H9 (cell line): ENCODE measurements around the gene CHTOP. TPM values are rescaled to one million over a fixed set of nuclear protein-coding genes. Genes with fewer than 3 reads are reported as not detected.

ENCODE experiments used
- DNase-seq: peaks from one replicate; pipeline ENCODE4 v3.0.0-alpha.2; 2017
- H2AFZ ChIP-seq: one replicate; pipeline ENCODE4 v1.6.1; 2013; ENCODE audit warnings: mild to moderate bottlenecking, low read length, control low read depth, moderate library complexity
- H2AK5ac ChIP-seq: 2 replicates; pipeline ENCODE4 v1.6.1; 2013; ENCODE audit warnings: low read length, control low read depth, mixed read lengths; ENCODE audit not compliant: insufficient read length
- H2BK120ac ChIP-seq: one replicate; pipeline ENCODE4 v1.6.1; 2013; ENCODE audit warnings: low read depth, mild to moderate bottlenecking, low read length, control low read depth, inconsistent platforms; ENCODE audit not compliant: poor library complexity, severe bottlenecking
- H2BK12ac ChIP-seq: 2 replicates; pipeline ENCODE4 v1.6.1; 2013; ENCODE audit warnings: low read length, control low read depth, mixed read lengths, low read depth; ENCODE audit not compliant: insufficient read length
- H2BK15ac ChIP-seq: 2 replicates; pipeline ENCODE4 v1.6.1; 2013; ENCODE audit warnings: low read depth, low read length, control low read depth
- H2BK20ac ChIP-seq: one replicate; pipeline ENCODE4 v1.6.1; 2013; ENCODE audit warnings: low read depth, mild to moderate bottlenecking, low read length, control low read depth, inconsistent platforms; ENCODE audit not compliant: poor library complexity, severe bottlenecking
- H2BK5ac ChIP-seq: 2 replicates; pipeline ENCODE4 v1.6.1; 2013; ENCODE audit warnings: low read length, control low read depth, mixed read lengths; ENCODE audit not compliant: insufficient read length
- H3K14ac ChIP-seq: 2 replicates; pipeline ENCODE4 v1.6.1; 2013; ENCODE audit warnings: low read length, control low read depth; ENCODE audit not compliant: insufficient read depth
- H3K18ac ChIP-seq: 2 replicates; pipeline ENCODE4 v1.6.1; 2013; ENCODE audit warnings: low read depth, mild to moderate bottlenecking, mixed read lengths, low read length, control low read depth; ENCODE audit not compliant: insufficient read length
- H3K23ac ChIP-seq: 2 replicates; pipeline ENCODE4 v1.6.1; 2013; ENCODE audit warnings: low read length, control low read depth, mixed read lengths, low read depth; ENCODE audit not compliant: insufficient read length
- H3K23me2 ChIP-seq: 2 replicates; pipeline ENCODE4 v1.6.1; 2013; ENCODE audit warnings: low read depth, mild to moderate bottlenecking, mixed read lengths, low read length, control low read depth; ENCODE audit not compliant: insufficient read length, poor library complexity, severe bottlenecking
- H3K27ac ChIP-seq: 2 replicates; pipeline ENCODE4 v1.5.1; 2013; ENCODE audit warnings: low read length, control low read depth, mixed read lengths, low read depth; ENCODE audit not compliant: insufficient read length
- H3K27me3 ChIP-seq: 2 replicates; pipeline ENCODE4 v1.6.1; 2013; ENCODE audit warnings: low read length, control low read depth, inconsistent platforms; ENCODE audit not compliant: insufficient read depth
- H3K4ac ChIP-seq: 2 replicates; pipeline ENCODE4 v1.6.1; 2013; ENCODE audit warnings: low read depth, mild to moderate bottlenecking, control low read depth, inconsistent platforms, low read length, moderate library complexity
- H3K4me1 ChIP-seq: 2 replicates; pipeline ENCODE4 v1.6.1; 2013; ENCODE audit warnings: low read length, control low read depth, inconsistent platforms; ENCODE audit not compliant: insufficient read depth
- H3K4me2 ChIP-seq: 2 replicates; pipeline ENCODE4 v1.6.1; 2013; ENCODE audit warnings: low read length, control low read depth, mixed read lengths; ENCODE audit not compliant: insufficient read length, insufficient read depth
- H3K56ac ChIP-seq: 2 replicates; pipeline ENCODE4 v1.6.1; 2013; ENCODE audit warnings: low read depth, mild to moderate bottlenecking, mixed read lengths, low read length, control low read depth; ENCODE audit not compliant: insufficient read length
- H3K79me1 ChIP-seq: 2 replicates; pipeline ENCODE4 v1.6.1; 2013; ENCODE audit warnings: low read depth, mild to moderate bottlenecking, moderate library complexity, low read length, control low read depth, inconsistent platforms; ENCODE audit not compliant: insufficient read depth, poor library complexity, severe bottlenecking
- H3K79me2 ChIP-seq: 2 replicates; pipeline ENCODE4 v1.6.1; 2013; ENCODE audit warnings: low read length, control low read depth, inconsistent platforms; ENCODE audit not compliant: insufficient read depth
- H3K9ac ChIP-seq: 2 replicates; pipeline ENCODE4 v1.6.1; 2013; ENCODE audit warnings: low read length, control low read depth, mixed read lengths; ENCODE audit not compliant: insufficient read length; ENCODE audit errors: extremely low read depth
- H3K9me3 ChIP-seq: one replicate; pipeline ENCODE4 v1.6.1; 2013; ENCODE audit warnings: low read depth, low read length, inconsistent platforms; ENCODE audit not compliant: control insufficient read depth
- H3T11ph ChIP-seq: one replicate; pipeline ENCODE4 v1.6.1; 2013; ENCODE audit warnings: mild to moderate bottlenecking, low read length, control low read depth, inconsistent platforms
- H4K20me1 ChIP-seq: one replicate; pipeline ENCODE4 v1.6.1; 2013; ENCODE audit not compliant: control insufficient read depth, insufficient read length, insufficient read depth
- H4K5ac ChIP-seq: 2 replicates; pipeline ENCODE4 v1.6.1; 2013; ENCODE audit warnings: low read depth, mild to moderate bottlenecking, mixed read lengths, low read length, control low read depth; ENCODE audit not compliant: insufficient read length
- H4K8ac ChIP-seq: replicated peaks from 2 replicates; pipeline ENCODE4 v1.6.1; 2013; ENCODE audit warnings: low read length, control low read depth, mixed read lengths, low read depth; ENCODE audit not compliant: insufficient read length
- H4K91ac ChIP-seq: 2 replicates; pipeline ENCODE4 v1.6.1; 2013; ENCODE audit warnings: low read depth, mild to moderate bottlenecking, moderate library complexity, mixed read lengths, low read length, control low read depth; ENCODE audit not compliant: insufficient read length
- H3K27ac Mint-ChIP-seq, 3 experiments: 2 replicates in 2 of 3; 3 replicates in 1 of 3; pipeline ENCODE4 v1.8.0; 2020 to 2021; ENCODE audit warnings: mixed read lengths in 3 of 3, mild to moderate bottlenecking in 1 of 3, moderate library complexity in 1 of 3
- H3K27me3 Mint-ChIP-seq: 2 replicates; pipeline ENCODE4 v1.8.0; 2021; ENCODE audit warnings: low read depth, mild to moderate bottlenecking, moderate library complexity, mixed read lengths
- H3K36me3 Mint-ChIP-seq, 3 experiments: 2 replicates in 2 of 3; 3 replicates in 1 of 3; pipeline ENCODE4 v1.8.0; 2020 to 2021; ENCODE audit warnings: low read depth in 3 of 3, mixed read lengths in 3 of 3; ENCODE audit not compliant: insufficient read depth in 1 of 3
- H3K4me1 Mint-ChIP-seq, 2 experiments: 2 replicates each; pipeline ENCODE4 v1.8.0; 2020; ENCODE audit warnings: mixed read lengths in 2 of 2
- H3K4me3 Mint-ChIP-seq, 2 experiments: 2 replicates in 1 of 2; 3 replicates in 1 of 2; pipeline ENCODE4 v1.8.0; 2020 to 2021; ENCODE audit warnings: mild to moderate bottlenecking in 2 of 2, mixed read lengths in 2 of 2, moderate library complexity in 1 of 2
- H3K9me3 Mint-ChIP-seq, 2 experiments: 2 replicates in 1 of 2; 3 replicates in 1 of 2; pipeline ENCODE4 v1.8.0; 2020; ENCODE audit warnings: mild to moderate bottlenecking in 2 of 2, mixed read lengths in 2 of 2, moderate library complexity in 1 of 2
- WGBS: extraction: QIAGEN DNeasy Blood & Tissue Kit; methylation state at CpG from one replicate; pipeline ENCODE4 v1.1.7; 2013; ENCODE audit warnings: missing lambda C conversion rate, low lambda C conversion rate, mixed read lengths; ENCODE audit not compliant: insufficient read length; ENCODE audit errors: extremely low coverage; 5-methylcytosine and 5-hydroxymethylcytosine counted together
- total RNA-seq: library from RNA; stranded (reverse); gene quantifications from 2 replicates; pipeline ENCODE4 v1.2.1, GENCODE V29; 2021
- TF ChIP-seq, protein P1 (sequence below): fragments of 200-600 bp; sonication (generic); conservative IDR thresholded peaks from 3 replicates; pipeline ENCODE4 v1.8.0; 2021; ENCODE audit warnings: antibody characterized with exemption, mild to moderate bottlenecking

CHTOP gene
- total RNA-seq, 1 experiment from 2014 or later: 126 TPM

DNA sequence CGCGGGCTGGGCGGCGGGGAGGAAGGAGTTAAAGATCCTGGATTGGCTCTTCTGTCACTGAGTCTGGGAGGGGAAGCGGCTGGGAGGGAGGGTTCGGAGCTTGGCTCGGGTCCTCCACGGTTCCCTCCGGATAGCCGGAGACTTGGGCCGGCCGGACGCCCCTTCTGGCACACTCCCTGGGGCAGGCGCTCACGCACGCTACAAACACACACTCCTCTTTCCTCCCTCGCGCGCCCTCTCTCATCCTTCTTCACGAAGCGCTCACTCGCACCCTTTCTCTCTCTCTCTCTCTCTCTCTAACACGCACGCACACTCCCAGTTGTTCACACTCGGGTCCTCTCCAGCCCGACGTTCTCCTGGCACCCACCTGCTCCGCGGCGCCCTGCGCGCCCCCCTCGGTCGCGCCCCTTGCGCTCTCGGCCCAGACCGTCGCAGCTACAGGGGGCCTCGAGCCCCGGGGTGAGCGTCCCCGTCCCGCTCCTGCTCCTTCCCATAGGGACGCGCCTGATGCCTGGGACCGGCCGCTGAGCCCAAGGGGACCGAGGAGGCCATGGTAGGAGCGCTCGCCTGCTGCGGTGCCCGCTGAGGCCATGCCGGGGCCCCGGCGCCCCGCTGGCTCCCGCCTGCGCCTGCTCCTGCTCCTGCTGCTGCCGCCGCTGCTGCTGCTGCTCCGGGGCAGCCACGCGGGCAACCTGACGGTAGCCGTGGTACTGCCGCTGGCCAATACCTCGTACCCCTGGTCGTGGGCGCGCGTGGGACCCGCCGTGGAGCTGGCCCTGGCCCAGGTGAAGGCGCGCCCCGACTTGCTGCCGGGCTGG, 44.9 kb downstream of the CHTOP start, which contains the start of gene NPR1:
NPR1 (plus strand) TSS at position 170 of the 818 bp plus-strand sequence; CDS start at position 591, 421 bp downstream.
- no peak within 1 kb of the TSS for H2BK12ac ChIP-seq
- H3K36me3 Mint-ChIP-seq: peaks cover 0 to 16% (median 4%) of the 10 kb centered on the region in 3 experiments; a peak in 2 of 7 replicates
- H2AFZ ChIP-seq: no peak within 1 kb of the TSS
- peaks cover 21 to 24% of the 10 kb centered on the region in 2 experiments for H3K4me1 Mint-ChIP-seq
- no peak within 1 kb of the TSS for H2BK120ac ChIP-seq
- H3K4me3 Mint-ChIP-seq: peak within 1 kb of the TSS; percentile 74 to 86
- H3K27ac ChIP-seq: no peak within 1 kb of the TSS
- peak within 1 kb of the TSS; percentile 23; the same call in 1 of the 2 replicates for H3K14ac ChIP-seq
- H4K8ac ChIP-seq: no peak within 1 kb of the TSS
- H2BK20ac ChIP-seq: no peak within 1 kb of the TSS
- H3K79me2 ChIP-seq: no peaks in the 10 kb centered on the region
- H3K9ac ChIP-seq: no peak within 1 kb of the TSS
- no peak within 1 kb of the TSS for H2BK5ac ChIP-seq
- H2AK5ac ChIP-seq: no peak within 1 kb of the TSS
- H3K23ac ChIP-seq: no peak within 1 kb of the TSS
- no peak within 1 kb of the TSS for H3K56ac ChIP-seq
- no peak within 1 kb of the TSS for H2BK15ac ChIP-seq
- peaks cover 26% of the 10 kb centered on the region for H3K23me2 ChIP-seq
- no peaks in the 10 kb centered on the region for H3K79me1 ChIP-seq
- no peak within 1 kb of the TSS for H4K5ac ChIP-seq
- H3K27ac Mint-ChIP-seq: peak within 1 kb of the TSS in 1 of 3 experiments; percentile 59; a peak in 1 of 7 replicates
- H3K4me1 ChIP-seq: no peaks in the 10 kb centered on the region
- H3K4me2 ChIP-seq: peak within 1 kb of the TSS; percentile 65
- TF ChIP-seq, protein P1, sequence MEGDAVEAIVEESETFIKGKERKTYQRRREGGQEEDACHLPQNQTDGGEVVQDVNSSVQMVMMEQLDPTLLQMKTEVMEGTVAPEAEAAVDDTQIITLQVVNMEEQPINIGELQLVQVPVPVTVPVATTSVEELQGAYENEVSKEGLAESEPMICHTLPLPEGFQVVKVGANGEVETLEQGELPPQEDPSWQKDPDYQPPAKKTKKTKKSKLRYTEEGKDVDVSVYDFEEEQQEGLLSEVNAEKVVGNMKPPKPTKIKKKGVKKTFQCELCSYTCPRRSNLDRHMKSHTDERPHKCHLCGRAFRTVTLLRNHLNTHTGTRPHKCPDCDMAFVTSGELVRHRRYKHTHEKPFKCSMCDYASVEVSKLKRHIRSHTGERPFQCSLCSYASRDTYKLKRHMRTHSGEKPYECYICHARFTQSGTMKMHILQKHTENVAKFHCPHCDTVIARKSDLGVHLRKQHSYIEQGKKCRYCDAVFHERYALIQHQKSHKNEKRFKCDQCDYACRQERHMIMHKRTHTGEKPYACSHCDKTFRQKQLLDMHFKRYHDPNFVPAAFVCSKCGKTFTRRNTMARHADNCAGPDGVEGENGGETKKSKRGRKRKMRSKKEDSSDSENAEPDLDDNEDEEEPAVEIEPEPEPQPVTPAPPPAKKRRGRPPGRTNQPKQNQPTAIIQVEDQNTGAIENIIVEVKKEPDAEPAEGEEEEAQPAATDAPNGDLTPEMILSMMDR: no peak
- H4K91ac ChIP-seq: no peak within 1 kb of the TSS
- H3K9me3 ChIP-seq: no peaks in the 10 kb centered on the region
- H3T11ph ChIP-seq: no peak within 1 kb of the TSS
- H3K9me3 Mint-ChIP-seq: no peaks in the 10 kb centered on the region
- no CpG with 5 or more reads among the region's 78 CpGs for WGBS
- peak; percentile 54 for DNase-seq
- H4K20me1 ChIP-seq: no peaks in the 10 kb centered on the region
- peaks cover 44% of the 10 kb centered on the region for H3K27me3 Mint-ChIP-seq
- peaks cover 3% of the 10 kb centered on the region; the same call in 1 of the 2 replicates for H3K27me3 ChIP-seq
- no peak within 1 kb of the TSS for H3K4ac ChIP-seq
- no peak within 1 kb of the TSS for H3K18ac ChIP-seq
